ENCODE results near the gene FRMD8. TPM values are rescaled to one million over a fixed set of nuclear protein-coding genes. Genes with fewer than 3 reads are reported as not detected.
"Not testable (repeated sequence)": the region's sequence is repeated elsewhere in the genome, so short reads cannot be mapped to it uniquely, and the experiment has no call there.

Gene FRMD8
- total and polyA plus RNA-seq, 10 donors: 19.3 to 128 (median 84.0) TPM

- H3K27me3 ChIP-seq (replicated peaks in 1 of 7): no peaks in the 10 kb centered on the region
- no peak for DNase-seq
- peaks cover 8 to 53% (median 28%) of the 10 kb centered on the region in 6 donors for H3K4me1 ChIP-seq
- H3K27ac ChIP-seq: peak overlapping the region in 5 of 8 donors; percentile 15 to 77 (median 69)
- TF ChIP-seq POLR2A (IDR thresholded peaks at IDR 0.05): no peak
- peak in 1 of 3 donors; percentile 2 for TF ChIP-seq POLR2AphosphoS5 (IDR thresholded peaks at IDR 0.05)
- intact Hi-C loops (cut with DNase I; ENCODE audit: low total_unique reads): no loop called here
- H3K9me3 ChIP-seq: peaks cover 0 to 4% (median 0%) of the 10 kb centered on the region in 8 donors
- H3K4me3 ChIP-seq: no peak overlapping the region
- H3K36me3 ChIP-seq: peaks cover 0 to 41% (median 9%) of the 10 kb centered on the region in 6 donors
- WGBS, 5 donors: 88 to 100% (median 95%) methylated on average over 2 of the region's 2 CpGs
These were observed 61.6 kb downstream of the FRMD8 start for GRCh38 chr11:65448074-65448417.

DNA sequence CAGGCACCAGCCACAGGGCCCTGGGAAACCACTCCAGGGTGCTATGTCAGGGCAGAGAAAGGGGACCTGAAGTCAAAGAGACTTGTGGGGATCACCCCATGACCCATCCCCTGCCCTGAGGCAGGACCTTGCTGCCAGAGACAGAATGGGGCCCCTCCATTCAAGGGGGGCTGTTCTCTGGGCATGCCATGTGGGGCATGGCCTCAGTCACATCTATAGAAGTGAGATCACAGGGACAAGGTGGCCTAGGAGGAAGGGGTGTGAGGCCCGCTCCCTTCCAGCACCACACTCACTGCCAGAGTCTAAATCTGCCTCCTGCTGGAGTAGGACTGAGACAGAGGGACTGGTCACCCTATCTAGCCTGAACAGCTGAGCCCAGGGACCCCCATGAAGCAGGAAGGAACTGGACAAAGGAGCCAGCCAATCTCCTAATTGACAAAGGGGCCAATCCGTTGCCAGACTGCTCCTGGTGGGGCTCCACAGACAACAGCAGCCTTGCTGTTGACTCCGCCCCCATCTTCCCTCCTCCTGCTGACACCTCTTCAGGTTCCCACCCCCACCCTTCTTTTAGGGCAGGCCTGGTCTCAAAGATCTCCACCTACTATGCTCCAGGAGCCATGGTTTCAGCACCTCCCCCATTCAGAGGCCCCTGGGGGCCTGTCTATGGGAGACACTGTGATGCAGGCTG, 62.1 kb downstream of the FRMD8 start:
- TF ChIP-seq POLR2AphosphoS5 (IDR thresholded peaks at IDR 0.05): peak; percentile 30 to 73 (median 53)
- TF ChIP-seq POLR2A (IDR thresholded peaks at IDR 0.05): no peak
- TF ChIP-seq, protein P1, sequence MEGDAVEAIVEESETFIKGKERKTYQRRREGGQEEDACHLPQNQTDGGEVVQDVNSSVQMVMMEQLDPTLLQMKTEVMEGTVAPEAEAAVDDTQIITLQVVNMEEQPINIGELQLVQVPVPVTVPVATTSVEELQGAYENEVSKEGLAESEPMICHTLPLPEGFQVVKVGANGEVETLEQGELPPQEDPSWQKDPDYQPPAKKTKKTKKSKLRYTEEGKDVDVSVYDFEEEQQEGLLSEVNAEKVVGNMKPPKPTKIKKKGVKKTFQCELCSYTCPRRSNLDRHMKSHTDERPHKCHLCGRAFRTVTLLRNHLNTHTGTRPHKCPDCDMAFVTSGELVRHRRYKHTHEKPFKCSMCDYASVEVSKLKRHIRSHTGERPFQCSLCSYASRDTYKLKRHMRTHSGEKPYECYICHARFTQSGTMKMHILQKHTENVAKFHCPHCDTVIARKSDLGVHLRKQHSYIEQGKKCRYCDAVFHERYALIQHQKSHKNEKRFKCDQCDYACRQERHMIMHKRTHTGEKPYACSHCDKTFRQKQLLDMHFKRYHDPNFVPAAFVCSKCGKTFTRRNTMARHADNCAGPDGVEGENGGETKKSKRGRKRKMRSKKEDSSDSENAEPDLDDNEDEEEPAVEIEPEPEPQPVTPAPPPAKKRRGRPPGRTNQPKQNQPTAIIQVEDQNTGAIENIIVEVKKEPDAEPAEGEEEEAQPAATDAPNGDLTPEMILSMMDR (IDR thresholded peaks at IDR 0.05 in 8 of 11, conservative IDR thresholded peaks at IDR 0.05 in 3 of 11): no peak
- H3K27ac ChIP-seq: peak overlapping the region in 4 of 8 donors; percentile 15 to 77 (median 70)
- peaks cover 3 to 53% (median 28%) of the 10 kb centered on the region in 6 donors for H3K4me1 ChIP-seq
- 74 to 93% (median 85%) methylated on average over 2 to 3 of the region's 3 CpGs for WGBS, 5 donors
- no peaks in the 10 kb centered on the region for H3K27me3 ChIP-seq (replicated peaks in 1 of 7)
- no peak overlapping the region for H3K4me3 ChIP-seq
- intact Hi-C loops (cut with DNase I; ENCODE audit: low total_unique reads): no loop called here
- peaks cover 0 to 4% (median 0%) of the 10 kb centered on the region in 8 donors for H3K9me3 ChIP-seq
- H3K36me3 ChIP-seq: peaks cover 0 to 36% (median 9%) of the 10 kb centered on the region in 6 donors
- no peak for DNase-seq

- intact Hi-C loops (cut with DNase I; ENCODE audit: low total_unique reads); H3K4me3 ChIP-seq; H3K27me3 ChIP-seq (replicated peaks in 1 of 7); H3K36me3 ChIP-seq; H3K27ac ChIP-seq; H3K9me3 ChIP-seq; DNase-seq: not testable (repeated sequence)
- peaks cover 12 to 53% (median 22%) of the 10 kb centered on the region in 6 donors for H3K4me1 ChIP-seq
- WGBS, 5 donors: 75 to 100% (median 92%) methylated on average over 2 to 29 of the region's 30 CpGs
These were observed 64.9 kb downstream of the FRMD8 start for GRCh38 chr11:65451301-65451700.

- H3K36me3 ChIP-seq; H3K4me3 ChIP-seq; intact Hi-C loops (cut with DNase I; ENCODE audit: low total_unique reads); H3K9me3 ChIP-seq; DNase-seq; H3K27me3 ChIP-seq (replicated peaks in 1 of 7): not testable (repeated sequence)
- H3K27ac ChIP-seq: peak overlapping the region in 2 of 8 donors; percentile 39 to 88
- peaks cover 12 to 48% (median 22%) of the 10 kb centered on the region in 6 donors for H3K4me1 ChIP-seq
- WGBS, 5 donors: 56 to 91% (median 83%) methylated on average over 1 to 2 of the region's 3 CpGs
These were observed 65.8 kb downstream of the FRMD8 start for GRCh38 chr11:65452259-65452658.

DNA sequence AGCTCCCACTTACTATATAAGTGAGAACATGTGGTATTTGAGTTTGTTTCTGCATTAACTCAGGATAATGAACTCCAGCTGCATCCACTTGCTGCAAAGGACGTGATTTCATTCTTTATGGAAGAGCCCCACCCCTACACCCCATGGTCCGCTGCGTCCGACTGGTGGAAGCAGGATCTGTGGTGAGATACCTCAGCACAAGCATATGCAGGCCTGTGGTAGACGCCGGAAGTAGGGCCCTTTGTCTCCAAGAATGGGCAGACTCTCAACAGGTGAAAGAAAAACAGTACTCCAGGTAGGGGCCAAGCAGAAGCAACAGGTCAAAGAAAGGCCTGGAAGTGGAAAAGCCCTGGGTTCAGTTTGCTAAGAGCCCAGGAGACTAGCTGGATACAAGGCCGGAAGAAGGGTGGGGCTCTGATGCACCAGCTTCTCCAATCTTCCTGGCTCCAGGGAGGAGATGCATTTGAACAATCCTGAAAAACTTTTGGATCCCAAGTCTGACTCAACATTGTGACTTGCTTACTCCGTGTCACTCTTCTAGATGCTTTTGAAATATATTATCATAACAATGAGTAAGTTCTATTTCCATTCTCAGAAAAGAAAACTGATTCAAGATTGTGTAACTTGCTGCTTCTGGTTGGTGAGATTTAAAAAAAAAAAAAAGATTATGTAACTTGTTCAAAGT, 66.5 kb downstream of the FRMD8 start:
- peak overlapping the region in 7 of 8 donors; percentile 13 to 88 (median 33) for H3K27ac ChIP-seq
- 63 to 70% (median 69%) methylated on average over 8 of the region's 8 CpGs for WGBS, 5 donors
- no peaks in the 10 kb centered on the region for H3K27me3 ChIP-seq (replicated peaks in 1 of 7)
- H3K4me3 ChIP-seq: no peak overlapping the region
- H3K36me3 ChIP-seq: no peaks in the 10 kb centered on the region
- H3K4me1 ChIP-seq: peaks cover 12 to 48% (median 22%) of the 10 kb centered on the region in 6 donors
- DNase-seq: no peak
- TF ChIP-seq POLR2AphosphoS5 (IDR thresholded peaks at IDR 0.05): no peak
- TF ChIP-seq, protein P1 (IDR thresholded peaks at IDR 0.05 in 8 of 11, conservative IDR thresholded peaks at IDR 0.05 in 3 of 11): no peak
- TF ChIP-seq POLR2A (IDR thresholded peaks at IDR 0.05): no peak
- intact Hi-C loops (cut with DNase I; ENCODE audit: low total_unique reads): no loop called here
- H3K9me3 ChIP-seq: peaks cover 0 to 4% (median 0%) of the 10 kb centered on the region in 8 donors

Data from spleen (tissue), 11 donors.